A673 (cell line): ENCODE data around the gene MAGI1. TPM values are rescaled to one million over a fixed set of nuclear protein-coding genes. Genes with fewer than 3 reads are reported as not detected.

Source experiments
- BruUV-seq: library from RNA; stranded (reverse); fragments of 400-500 nt; replicated peaks from 2 replicates; lab custom pipeline; 2021; lab: Mats Ljungman, UMichigan
- CTCF ChIA-PET: fragments of 300-600 bp; sonication (Branson Sonifier 250); formaldehyde crosslinking; loops from one replicate; lab custom pipeline; 2022; ENCODE audit warnings: antibody characterized with exemption; lab: Charles Lee
- POLR2A ChIA-PET: fragments of 300-600 bp; sonication (Branson Sonifier 250); formaldehyde crosslinking; loops from one replicate; lab custom pipeline; 2022; ENCODE audit warnings: antibody characterized with exemption; ENCODE audit not compliant: low non-redundant PET; lab: Charles Lee
- DNase-seq: peaks from one replicate; pipeline ENCODE4 v3.0.0-alpha.2; 2015; ENCODE audit warnings: low spot score
- H3K27ac ChIP-seq: fragments of 200-600 bp; sonication (generic); 2 replicates; pipeline ENCODE4 v1.5.1; 2016; ENCODE audit warnings: mixed run types, low read depth, mild to moderate bottlenecking, mixed read lengths, antibody characterized with exemption, low read length; ENCODE audit not compliant: poor library complexity, severe bottlenecking
- H3K27me3 ChIP-seq: fragments of 200-600 bp; sonication (generic); replicated peaks from 2 replicates; pipeline ENCODE4 v1.6.1; 2017; ENCODE audit warnings: mixed run types, low read depth, mild to moderate bottlenecking, mixed read lengths, antibody characterized with exemption, low read length; ENCODE audit not compliant: insufficient read depth, poor library complexity
- H3K36me3 ChIP-seq: fragments of 200-600 bp; sonication (generic); 2 replicates; pipeline ENCODE4 v1.6.1; 2016; ENCODE audit warnings: mixed run types, mild to moderate bottlenecking, mixed read lengths, antibody characterized with exemption, low read length; ENCODE audit not compliant: insufficient read depth, poor library complexity, severe bottlenecking
- H3K4me1 ChIP-seq: fragments of 200-600 bp; sonication (generic); 2 replicates; pipeline ENCODE4 v1.6.1; 2017; ENCODE audit warnings: mixed run types, mild to moderate bottlenecking, mixed read lengths, antibody characterized with exemption, low read length; ENCODE audit not compliant: insufficient read depth, poor library complexity, severe bottlenecking
- H3K4me3 ChIP-seq: fragments of 200-600 bp; sonication (generic); 2 replicates; pipeline ENCODE4 v1.5.1; 2016; ENCODE audit warnings: low read depth, mixed run types, mild to moderate bottlenecking, mixed read lengths, low read length; ENCODE audit not compliant: poor library complexity, severe bottlenecking
- H3K9me3 ChIP-seq: fragments of 200-600 bp; sonication (generic); 2 replicates; pipeline ENCODE4 v1.6.1; 2016; ENCODE audit warnings: mixed run types, low read depth, mild to moderate bottlenecking, mixed read lengths, antibody characterized with exemption, low read length; ENCODE audit not compliant: poor library complexity, severe bottlenecking
- EZH2 ChIP-seq: fragments of 200-600 bp; sonication (generic); IDR thresholded peaks from 2 replicates; pipeline ENCODE4 v1.6.1; 2017; ENCODE audit warnings: borderline replicate concordance, low read depth, mild to moderate bottlenecking, mixed read lengths, antibody characterized with exemption, low read length; ENCODE audit not compliant: poor library complexity, severe bottlenecking
- intact Hi-C: fragments of 100-400 bp; cut with micrococcal nuclease; formaldehyde crosslinking; loops from one replicate; pipeline ENCODE4 v1.10.0; 2022; ENCODE audit not compliant: unreplicated experiment
- total RNA-seq: library from RNA; stranded (reverse); gene quantifications from 2 replicates; pipeline ENCODE4 v1.2.3, GENCODE V29; 2021
- TF ChIP-seq, protein P1 (sequence below): fragments of 300-800, 200-600 bp; sonication (generic); conservative IDR thresholded peaks from 2 replicates; pipeline ENCODE4 v1.5.1; 2017; ENCODE audit warnings: low read depth, mild to moderate bottlenecking, antibody characterized with exemption, low read length, moderate library complexity, mixed read lengths

MAGI1 gene
- total RNA-seq, 1 experiment from 2014 or later, result 30.5 TPM

DNA sequence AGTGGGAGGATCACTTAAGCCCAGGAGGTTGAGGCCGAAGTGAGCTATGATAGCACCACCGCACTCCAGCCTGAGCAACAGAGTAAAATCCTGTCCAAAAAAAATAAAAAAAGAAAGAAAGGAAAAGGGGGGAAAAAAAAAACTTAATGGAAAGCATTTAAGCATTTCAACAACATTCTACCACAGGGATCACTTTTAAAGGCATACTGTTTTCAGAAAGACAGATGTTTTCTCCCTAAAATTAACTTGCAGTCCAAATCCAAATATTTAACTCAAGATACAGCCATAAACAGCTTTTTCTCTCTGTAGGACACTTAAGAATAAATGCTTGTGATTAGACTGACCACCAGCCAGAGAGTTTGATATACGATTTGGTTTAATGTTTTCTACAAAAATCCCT, 141.0 kb downstream of the MAGI1 start:
- Histone ChIP-seq H3K36me3 (no peaks in the 10 kb centered on the region), H3K9me3 (no peaks in the 10 kb centered on the region), H3K4me1 (peaks cover 8% of the 10 kb centered on the region), H3K27ac (no peak overlapping the region), H3K27me3 (no peaks in the 10 kb centered on the region), H3K4me3 (no peak overlapping the region)
- intact Hi-C loops, result no loop called here
- BruUV-seq, result no TSS peak
- TF ChIP-seq, protein P1, sequence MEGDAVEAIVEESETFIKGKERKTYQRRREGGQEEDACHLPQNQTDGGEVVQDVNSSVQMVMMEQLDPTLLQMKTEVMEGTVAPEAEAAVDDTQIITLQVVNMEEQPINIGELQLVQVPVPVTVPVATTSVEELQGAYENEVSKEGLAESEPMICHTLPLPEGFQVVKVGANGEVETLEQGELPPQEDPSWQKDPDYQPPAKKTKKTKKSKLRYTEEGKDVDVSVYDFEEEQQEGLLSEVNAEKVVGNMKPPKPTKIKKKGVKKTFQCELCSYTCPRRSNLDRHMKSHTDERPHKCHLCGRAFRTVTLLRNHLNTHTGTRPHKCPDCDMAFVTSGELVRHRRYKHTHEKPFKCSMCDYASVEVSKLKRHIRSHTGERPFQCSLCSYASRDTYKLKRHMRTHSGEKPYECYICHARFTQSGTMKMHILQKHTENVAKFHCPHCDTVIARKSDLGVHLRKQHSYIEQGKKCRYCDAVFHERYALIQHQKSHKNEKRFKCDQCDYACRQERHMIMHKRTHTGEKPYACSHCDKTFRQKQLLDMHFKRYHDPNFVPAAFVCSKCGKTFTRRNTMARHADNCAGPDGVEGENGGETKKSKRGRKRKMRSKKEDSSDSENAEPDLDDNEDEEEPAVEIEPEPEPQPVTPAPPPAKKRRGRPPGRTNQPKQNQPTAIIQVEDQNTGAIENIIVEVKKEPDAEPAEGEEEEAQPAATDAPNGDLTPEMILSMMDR, result no peak
- TF ChIP-seq EZH2, result no peak
- no peak for DNase-seq
- ChIA-PET POLR2A (no interaction called here), CTCF (no interaction called here)

DNA sequence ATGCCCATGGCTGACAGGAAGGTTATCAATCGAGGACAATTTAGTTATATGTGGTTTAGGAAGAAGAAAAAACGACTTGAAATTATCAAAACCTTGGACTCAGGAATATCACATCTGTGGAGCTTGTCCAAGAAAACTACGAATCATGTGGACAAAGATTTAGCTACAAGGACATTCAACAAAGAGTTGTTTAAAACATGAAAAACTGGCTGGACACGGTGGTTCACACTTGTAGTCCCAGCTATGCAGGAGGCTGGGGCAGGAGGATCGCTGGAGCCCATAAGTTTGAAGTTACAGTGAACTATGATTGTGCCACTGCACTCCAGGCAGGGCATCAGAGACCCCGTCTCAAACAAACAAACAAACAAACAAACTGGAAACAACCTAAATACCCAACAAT, 142.4 kb downstream of the MAGI1 start:
- TF ChIP-seq, protein P1, result no peak
- H3K4me3 ChIP-seq, result no peak overlapping the region
- ChIA-PET POLR2A (no interaction called here), CTCF (no interaction called here)
- H3K27ac ChIP-seq, result no peak overlapping the region
- no peak for DNase-seq
- H3K9me3 ChIP-seq, result no peaks in the 10 kb centered on the region
- BruUV-seq, result no TSS peak
- no peaks in the 10 kb centered on the region for H3K4me1 ChIP-seq
- no peaks in the 10 kb centered on the region for H3K27me3 ChIP-seq
- H3K36me3 ChIP-seq, result no peaks in the 10 kb centered on the region
- intact Hi-C loops, result no loop called here

DNA sequence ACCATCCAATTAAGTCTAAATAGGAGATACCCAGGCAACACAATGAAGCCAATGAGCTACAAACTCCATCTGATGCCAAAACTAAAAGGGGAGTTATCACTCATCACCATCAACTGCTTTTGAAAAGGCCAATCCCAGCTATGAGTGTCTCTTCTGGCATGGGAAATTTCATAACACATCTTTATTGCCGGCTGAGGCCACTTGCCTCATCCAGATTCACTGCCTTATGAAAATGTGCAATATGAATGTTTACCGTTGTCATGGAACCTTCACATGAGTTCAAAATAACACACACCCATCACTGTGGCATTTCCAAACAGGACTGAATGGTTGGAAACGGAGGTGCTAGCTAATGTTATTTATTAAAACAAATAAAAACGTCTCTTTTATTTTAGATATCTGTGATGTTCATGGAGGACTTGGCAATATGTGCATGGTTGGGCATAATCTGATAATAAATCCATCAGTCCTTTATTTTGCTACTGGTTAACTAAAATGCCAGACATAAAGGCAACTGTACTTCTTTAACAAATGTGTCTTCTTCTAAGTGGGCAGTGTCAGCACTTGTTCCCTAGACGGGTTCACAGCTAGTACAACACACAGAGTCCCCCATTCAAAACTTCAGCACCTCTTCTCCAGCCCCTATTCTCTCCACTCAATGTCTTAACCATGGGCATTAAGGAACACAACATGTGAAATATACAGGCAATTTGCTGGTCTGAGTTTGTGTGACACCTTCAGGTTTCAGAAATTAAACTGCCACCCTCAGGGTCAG, 143.9 kb downstream of the MAGI1 start:
- POLR2A ChIA-PET, result no interaction called here

More for the DNA sequence above, 143.9 kb downstream of the MAGI1 start:
- no peaks in the 10 kb centered on the region for H3K27me3 ChIP-seq
- no peak overlapping the region for H3K27ac ChIP-seq
- DNase-seq, result no peak
- TF ChIP-seq, protein P1, result no peak
- TF ChIP-seq EZH2, result no peak
- H3K9me3 ChIP-seq, result no peaks in the 10 kb centered on the region
- intact Hi-C loops, result no loop called here
- CTCF ChIA-PET, result interaction anchor here (0.6 kb wide), 1 partner anchor 242 kb away, joined by 4 read pairs; no protein-coding TSS in a partner anchor
- no peak overlapping the region for H3K4me3 ChIP-seq
- H3K36me3 ChIP-seq, result no peaks in the 10 kb centered on the region
- BruUV-seq, result no TSS peak
- H3K4me1 ChIP-seq, result no peaks in the 10 kb centered on the region
